Loucy (cell line): ENCODE results near the gene MFSD6.

Experiments
- CTCF ChIP-seq: fragments of 200-600 bp; sonication (generic); conservative IDR thresholded peaks from 2 replicates; pipeline ENCODE4 v1.5.1; 2014; ENCODE audit warnings: mild to moderate bottlenecking, antibody characterized with exemption, low read length
- EZH2phosphoT487 ChIP-seq: fragments of 200-600 bp; IDR thresholded peaks from 2 replicates; pipeline ENCODE4 v1.6.1; 2018; ENCODE audit warnings: antibody characterized with exemption, mild to moderate bottlenecking, moderate library complexity, borderline replicate concordance

GRCh38 chr2:190435031-190435670, 27.0 kb downstream of the MFSD6 start:
- TF ChIP-seq CTCF (no peak), EZH2phosphoT487 (no peak)
